ENCODE data around the gene TNS3. TPM values are rescaled to one million over a fixed set of nuclear protein-coding genes. Genes with fewer than 3 reads are reported as not detected.

TNS3 gene
- total and polyA plus RNA-seq, 2 of the 13 experiments (the other 11 are each of a cell fraction or from before 2014, with no cell fraction given), result 52.9 to 55.7 TPM

- ChIA-PET POLR2A (interaction anchor here (1.1 to 2.1 kb wide), 9 partner anchors 11 to 292 kb away, joined by 3 to 21 read pairs (median 5); no protein-coding TSS in a partner anchor), CTCF (ENCODE audit: low intra/inter-chr PET ratio, low total read pairs) (no interaction called here)
- DNase-seq (ENCODE audit: low spot score) (no peak), FAIRE-seq (no peak), ATAC-seq (no peak)
- intact Hi-C loops (cut with micrococcal nuclease; ENCODE audit: unreplicated experiment), result loop anchor here (1.0 to 10.0 kb wide), 4 partner anchors 63 to 313 kb away; no protein-coding TSS in a partner anchor
- H3K27ac ChIP-seq (ENCODE audit: extremely low read length, insufficient read depth, low read length), result peak overlapping the region; percentile 82
- peak overlapping the region; percentile 55; the same call in 1 of the 2 replicates for H3K9ac ChIP-seq (ENCODE audit: insufficient read depth, low read depth, low read length)
- H2AFZ ChIP-seq (ENCODE audit: low read length), result no peak overlapping the region
- no TSS peak for BruUV-seq (replicated peaks)
- H4K20me1 ChIP-seq (ENCODE audit: insufficient read depth, low read length), result peaks cover 12% of the 10 kb centered on the region
- H3K79me2 ChIP-seq (ENCODE audit: insufficient read depth, low read length), result peaks cover 77% of the 10 kb centered on the region
- H3K4me3 ChIP-seq (replicated peaks in 1 of 3; ENCODE audit: insufficient read depth in 1 of 3, low read depth in 2 of 3, low read length in 3 of 3), result 0 out of 6 replicates have a peak overlapping the region, but pooled peaks of 1 of the 3 experiments have one; percentile 56
- in situ Hi-C loops (cut with HindIII; ENCODE audit: extremely low pct_ligation_motif_present, low pct_unique_long_range_greater_than_20kb), result no loop called here
- H3K9me3 ChIP-seq (ENCODE audit: low read length), result no peaks in the 10 kb centered on the region
- TF ChIP-seq ZC3H13 (CRISPR knock-in tag; IDR thresholded peaks at IDR 0.05) (no peak), CHCHD3 (CRISPR knock-in tag; IDR thresholded peaks at IDR 0.05) (no peak), ZNF337 (CRISPR knock-in tag; IDR thresholded peaks at IDR 0.05; ENCODE audit: borderline replicate concordance, low read depth) (no peak), ZNF572 (CRISPR knock-in tag; IDR thresholded peaks at IDR 0.05) (peak; percentile 60; the same call in 1 of the 2 replicates), HMGA1 (CRISPR knock-in tag; conservative IDR thresholded peaks at IDR 0.05) (no peak)
- WGBS (ENCODE audit: low lambda C conversion rate), result 45% methylated on average over 1 of the region's 3 CpGs
- H3K4me2 ChIP-seq (ENCODE audit: low read depth, low read length), result peak overlapping the region; percentile 96
- no peaks in the 10 kb centered on the region for H3K27me3 ChIP-seq (ENCODE audit: control insufficient read depth in 1 of 2, insufficient read depth in 2 of 2, low read length in 2 of 2)
- H3K4me1 ChIP-seq (ENCODE audit: insufficient read depth, low read length), result peaks cover 100% of the 10 kb centered on the region
- H3K36me3 ChIP-seq (replicated peaks in 1 of 2; ENCODE audit: control insufficient read depth in 1 of 2, insufficient read depth in 2 of 2, low read length in 2 of 2), result peaks cover 2 to 15% of the 10 kb centered on the region in 2 experiments; a peak in 2 of 5 replicates
These were observed 110.1 kb downstream of the TNS3 start for GRCh38 chr7:47471831-47472230.

- DNase-seq (ENCODE audit: low spot score), result no peak
- 30% methylated on average over 5 of the region's 9 CpGs for WGBS (ENCODE audit: low lambda C conversion rate)
- peak overlapping the region; percentile 96 for H3K4me2 ChIP-seq (ENCODE audit: low read depth, low read length)
- intact Hi-C loops (cut with micrococcal nuclease; ENCODE audit: unreplicated experiment), result loop anchor here (1.0 to 10.0 kb wide), 4 partner anchors 63 to 313 kb away; no protein-coding TSS in a partner anchor
- peak overlapping the region in 1 of 3 experiments; percentile 56; a peak in 2 of 6 replicates for H3K4me3 ChIP-seq (replicated peaks in 1 of 3; ENCODE audit: insufficient read depth in 1 of 3, low read depth in 2 of 3, low read length in 3 of 3)
- H3K79me2 ChIP-seq (ENCODE audit: insufficient read depth, low read length), result peaks cover 77% of the 10 kb centered on the region
- peak overlapping the region; percentile 82 for H3K27ac ChIP-seq (ENCODE audit: extremely low read length, insufficient read depth, low read length)
- in situ Hi-C loops (cut with HindIII; ENCODE audit: extremely low pct_ligation_motif_present, low pct_unique_long_range_greater_than_20kb), result no loop called here
- CTCF ChIA-PET (ENCODE audit: low intra/inter-chr PET ratio, low total read pairs), result no interaction called here
- BruUV-seq (replicated peaks), result no TSS peak
- no peak overlapping the region for H2AFZ ChIP-seq (ENCODE audit: low read length)
- no peak for FAIRE-seq
- POLR2A ChIA-PET, result interaction anchor here (0.9 to 2.1 kb wide), 17 partner anchors 10 to 1582 kb away, joined by 3 to 21 read pairs (median 4); no protein-coding TSS in a partner anchor
- ATAC-seq, result no peak
- no peaks in the 10 kb centered on the region for H3K9me3 ChIP-seq (ENCODE audit: low read length)
- no peaks in the 10 kb centered on the region for H3K27me3 ChIP-seq (ENCODE audit: control insufficient read depth in 1 of 2, insufficient read depth in 2 of 2, low read length in 2 of 2)
- H3K36me3 ChIP-seq (replicated peaks in 1 of 2; ENCODE audit: control insufficient read depth in 1 of 2, insufficient read depth in 2 of 2, low read length in 2 of 2), result peaks cover 3 to 20% of the 10 kb centered on the region in 2 experiments; a peak in 3 of 5 replicates
- peak overlapping the region; percentile 55 for H3K9ac ChIP-seq (ENCODE audit: insufficient read depth, low read depth, low read length)
- H4K20me1 ChIP-seq (ENCODE audit: insufficient read depth, low read length), result peaks cover 12% of the 10 kb centered on the region
- peaks cover 100% of the 10 kb centered on the region for H3K4me1 ChIP-seq (ENCODE audit: insufficient read depth, low read length)
- TF ChIP-seq CBX1 (IDR thresholded peaks at IDR 0.05; ENCODE audit: low read depth), result peak; percentile 7
- TF ChIP-seq CEBPB (IDR thresholded peaks at IDR 0.05; ENCODE audit: borderline replicate concordance, low read depth, low read length), result no peak
- TF ChIP-seq EZH2 (conservative IDR thresholded peaks at IDR 0.05; ENCODE audit: low read depth, low read length), result no peak
- TF ChIP-seq ELF4 (CRISPR knock-in tag; IDR thresholded peaks at IDR 0.05; ENCODE audit: borderline replicate concordance), result no peak
- 0 out of 2 replicates have a peak, but pooled peaks have one; percentile 2 for TF ChIP-seq MIER3 (CRISPR knock-in tag; IDR thresholded peaks at IDR 0.05; ENCODE audit: borderline replicate concordance)
- TF ChIP-seq POLR2G (IDR thresholded peaks at IDR 0.05; ENCODE audit: low read depth, low read length), result no peak
- TF ChIP-seq ZNF496 (CRISPR knock-in tag; IDR thresholded peaks at IDR 0.05; ENCODE audit: insufficient replicate concordance), result no peak
- no peak for TF ChIP-seq ZNF263 (CRISPR knock-in tag; IDR thresholded peaks at IDR 0.05)
- TF ChIP-seq HMG20A (CRISPR knock-in tag; IDR thresholded peaks at IDR 0.05; ENCODE audit: borderline replicate concordance), result no peak
- no peak for TF ChIP-seq IKZF4 (CRISPR knock-in tag; IDR thresholded peaks at IDR 0.05; ENCODE audit: borderline replicate concordance, low read depth, not compliant biosample characterization)
- TF ChIP-seq ZNF143 (CRISPR knock-in tag; IDR thresholded peaks at IDR 0.05), result no peak
- no peak for TF ChIP-seq E2F5 (CRISPR knock-in tag; conservative IDR thresholded peaks at IDR 0.05)
- no peak for TF ChIP-seq MBD4 (IDR thresholded peaks at IDR 0.05; ENCODE audit: borderline replicate concordance, low read length)
- no peak for TF ChIP-seq ZSCAN20 (CRISPR knock-in tag; IDR thresholded peaks at IDR 0.05; ENCODE audit: borderline replicate concordance)
- TF ChIP-seq ZNF547 (CRISPR knock-in tag; IDR thresholded peaks at IDR 0.05), result no peak
These were observed 110.6 kb downstream of the TNS3 start for GRCh38 chr7:47471358-47471703.

Measured in HepG2 (cell line).